GM19468 (cell line): ENCODE measurements around the gene THAP7.

Source experiments
- ATAC-seq: cut with Tn5 transposase; IDR thresholded peaks from one replicate; pipeline ENCODE4 v1.9.1; 2021; ENCODE audit warnings: mild to moderate bottlenecking, moderate library complexity, moderate number of reproducible peaks; ENCODE audit not compliant: unreplicated experiment; ENCODE audit errors: extremely low read depth

The THAP7 gene

DNA sequence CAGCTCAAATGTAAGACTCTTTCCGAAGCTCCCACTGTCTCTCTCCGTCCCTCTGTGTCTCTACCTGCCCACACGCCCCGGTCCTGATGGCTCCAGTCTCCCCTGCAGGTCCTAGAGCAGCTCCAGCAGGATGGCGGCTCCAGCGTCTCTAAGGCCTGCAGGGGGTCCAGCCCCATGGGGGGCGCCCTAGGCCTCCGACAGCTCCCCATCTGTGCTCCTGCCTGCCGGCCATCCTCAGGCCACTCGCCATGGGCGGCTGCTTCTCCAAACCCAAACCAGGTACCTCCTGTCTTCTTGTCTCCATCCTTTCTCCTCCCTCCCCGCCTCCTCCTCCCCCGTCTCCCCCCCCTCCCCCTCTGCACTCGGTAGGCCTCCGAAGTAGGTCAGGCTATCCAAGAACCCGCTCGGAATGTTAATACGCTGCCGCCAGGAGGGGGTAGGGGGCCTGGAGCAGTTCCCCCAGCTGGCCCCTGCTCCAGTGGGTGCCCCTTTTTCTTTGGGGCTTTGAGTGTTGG is 34.2 kb downstream of the THAP7 start:
- ATAC-seq = no peak

DNA sequence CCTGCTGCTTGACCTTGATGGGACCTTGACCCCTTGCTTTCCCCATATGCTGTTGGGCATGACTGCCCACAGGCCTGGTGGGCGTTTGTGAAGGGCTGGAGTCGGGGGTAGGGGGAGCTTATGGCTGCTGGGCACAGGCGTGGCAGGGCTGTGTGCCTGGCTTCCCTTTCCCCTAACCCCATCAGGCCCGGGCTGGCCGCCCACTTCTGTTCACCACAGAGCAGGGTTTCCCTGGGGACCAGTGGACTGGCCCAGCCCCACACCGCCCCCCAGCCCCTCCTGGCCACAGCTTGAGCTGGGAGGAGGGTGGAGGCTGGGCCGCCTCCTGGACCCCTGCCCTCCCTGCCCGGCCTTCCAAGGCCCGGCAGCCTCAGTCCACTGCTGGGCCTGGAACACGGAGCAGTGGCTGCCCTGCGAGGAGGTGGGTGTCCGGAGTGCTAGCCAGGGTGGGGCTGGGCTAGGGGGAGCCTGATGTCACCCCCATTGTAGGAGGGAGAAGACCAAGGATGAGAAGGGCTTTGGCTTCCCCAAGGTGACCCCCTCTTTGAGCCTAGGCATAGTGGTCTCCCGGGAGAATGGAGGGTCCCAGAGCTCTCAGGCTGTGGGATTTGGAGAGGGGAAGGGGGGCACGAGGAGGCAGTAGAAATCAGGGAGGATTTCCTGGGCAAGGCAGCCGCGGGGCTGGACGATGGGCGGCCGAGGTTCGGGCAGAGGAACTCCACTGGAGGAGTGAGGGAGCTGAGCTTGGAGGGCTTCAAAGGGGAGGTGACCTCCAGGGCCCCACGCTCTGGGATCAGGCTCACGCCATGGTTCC is 34.8 kb downstream of the THAP7 start, which contains the start of gene AIFM3:
Gene AIFM3 (plus strand): TSS at position 373 of the 814 bp plus-strand sequence. CDS start 690 bp downstream, outside the sequence.
- ATAC-seq = no peak

DNA sequence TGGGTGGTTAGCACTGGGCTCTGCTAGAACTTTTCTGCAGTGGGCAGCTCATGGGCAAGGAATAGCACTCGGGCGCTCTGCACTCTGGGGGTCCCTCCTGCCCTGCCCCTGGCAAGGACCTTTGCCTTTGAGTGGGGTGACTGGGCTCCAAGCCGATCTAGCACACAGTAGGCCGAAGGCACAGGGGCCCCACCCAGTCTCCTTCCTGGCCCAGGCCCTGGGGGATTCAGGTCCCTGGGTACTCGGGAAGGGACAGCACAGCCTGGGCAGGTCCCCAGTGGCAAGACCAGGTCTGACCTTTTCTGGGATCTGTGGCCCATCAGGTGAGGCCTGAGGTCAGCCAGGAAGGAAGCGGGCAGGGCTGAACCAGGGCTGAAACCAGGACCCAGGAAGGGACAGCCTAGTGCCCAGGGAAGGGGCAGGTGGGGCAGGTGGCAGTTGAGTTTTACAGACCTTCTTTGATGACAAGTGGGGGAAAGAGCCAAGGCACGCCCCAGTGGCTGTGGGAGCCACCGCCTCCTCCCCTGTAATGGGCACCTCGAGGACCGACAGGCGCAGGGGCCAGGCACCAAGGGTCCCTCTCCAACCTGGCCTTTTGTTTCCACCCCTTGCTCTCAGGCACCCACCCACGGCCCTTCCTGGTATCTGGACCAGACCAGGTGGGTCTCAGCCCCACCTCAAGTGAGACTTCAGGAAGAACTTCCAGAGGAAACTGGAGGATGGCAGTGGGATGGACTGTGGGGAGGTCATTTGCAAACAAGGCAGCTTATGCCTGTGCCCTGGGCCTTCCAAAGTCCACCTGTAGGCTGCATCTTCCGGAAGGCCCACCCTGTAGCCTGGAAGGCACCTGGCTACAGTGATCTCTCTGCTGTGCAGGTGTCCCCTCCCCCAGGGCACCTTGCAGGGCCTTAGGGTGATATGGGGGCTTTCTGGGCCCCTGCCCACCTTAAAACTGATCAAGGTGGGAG is 35.7 kb downstream of the THAP7 start:
- no peak for ATAC-seq

DNA sequence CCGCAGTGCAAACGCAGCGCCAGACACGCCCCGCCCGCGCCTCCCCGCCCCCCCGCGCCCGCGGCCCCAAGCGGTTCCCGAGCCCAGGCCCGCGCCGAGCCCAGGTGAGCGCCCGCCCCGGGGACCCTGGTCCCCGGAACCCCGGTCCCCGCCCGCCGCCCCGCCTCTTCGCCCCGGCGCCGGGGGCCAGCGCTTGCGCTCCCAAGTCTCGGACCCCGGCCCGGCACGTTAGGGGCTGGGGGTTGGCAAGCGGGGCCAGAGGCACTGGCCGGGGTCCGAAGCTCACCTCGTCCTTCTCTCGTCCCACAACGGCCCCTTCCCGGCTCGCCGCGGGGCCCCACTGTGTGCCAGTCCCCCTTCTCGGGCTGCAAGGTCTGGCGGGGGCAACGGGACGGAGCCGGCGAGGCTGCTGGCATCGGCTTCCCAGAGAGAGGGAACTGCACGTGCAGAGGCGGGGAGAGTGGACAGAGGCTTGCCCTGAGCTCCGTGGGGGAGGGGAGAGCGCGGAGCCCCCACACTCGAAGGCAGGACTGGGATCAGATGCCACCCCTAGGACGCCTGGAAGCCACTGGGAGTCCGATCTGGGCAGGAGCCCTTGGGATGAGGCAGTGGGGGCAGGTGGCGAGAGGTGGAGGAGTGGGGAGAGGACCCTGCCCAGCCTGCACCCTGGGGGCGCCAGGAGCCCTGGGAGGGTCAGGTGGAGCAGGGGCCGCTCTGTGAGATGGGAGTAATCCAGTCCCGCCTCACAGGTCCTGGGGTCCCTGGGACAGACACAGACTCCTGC is 36.6 kb downstream of the THAP7 start:
- ATAC-seq = no peak

DNA sequence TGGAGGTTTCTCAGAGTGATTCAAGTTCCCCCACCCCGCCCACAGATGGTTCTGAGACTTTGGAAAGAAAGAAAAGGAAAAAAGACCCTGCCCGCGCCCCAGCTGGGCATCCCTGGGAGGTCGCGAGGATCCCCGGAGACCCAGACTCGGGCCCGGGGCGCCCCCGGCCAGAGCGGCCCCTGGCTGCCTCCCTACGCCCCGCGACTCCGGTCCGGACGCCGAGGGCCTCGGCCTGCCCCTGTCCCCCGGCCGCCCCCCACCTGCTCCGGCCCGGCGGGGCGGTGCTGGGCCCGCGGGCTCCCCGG is 37.2 kb downstream of the THAP7 start:
- no peak for ATAC-seq

DNA sequence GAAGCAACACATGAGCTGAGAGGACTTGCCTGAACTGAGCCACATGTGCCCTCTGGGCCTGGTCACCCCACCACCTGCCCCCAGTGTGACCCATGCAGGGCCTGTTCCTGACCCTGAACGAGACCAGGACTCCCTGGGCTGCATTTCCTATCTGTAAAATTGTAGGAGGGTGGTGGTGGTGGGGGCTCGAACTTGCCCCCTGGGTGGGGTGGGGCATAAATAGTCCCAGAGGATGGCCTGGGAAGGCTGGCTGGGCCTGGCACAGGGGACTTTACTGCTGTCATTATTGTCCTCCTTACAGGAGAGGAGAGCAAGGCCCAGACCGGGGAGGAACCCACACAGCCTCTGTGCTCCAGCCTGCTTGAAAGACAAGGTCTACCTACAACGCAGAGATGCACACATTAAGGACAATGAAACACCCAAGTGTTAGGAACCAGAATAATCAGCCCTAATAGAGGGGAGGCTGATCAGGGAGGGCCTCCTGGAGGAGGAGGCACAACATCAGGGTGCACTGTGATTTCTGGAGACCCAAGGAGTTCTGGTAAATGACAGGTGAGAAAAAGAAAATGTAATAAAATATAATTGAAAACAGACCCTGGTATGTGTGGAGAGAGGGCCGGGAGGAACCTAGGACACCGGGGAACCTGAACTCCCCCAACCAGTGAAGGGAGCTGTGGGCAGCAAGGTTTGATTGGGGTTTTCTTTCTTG is 37.7 kb downstream of the THAP7 start:
- ATAC-seq = no peak

DNA sequence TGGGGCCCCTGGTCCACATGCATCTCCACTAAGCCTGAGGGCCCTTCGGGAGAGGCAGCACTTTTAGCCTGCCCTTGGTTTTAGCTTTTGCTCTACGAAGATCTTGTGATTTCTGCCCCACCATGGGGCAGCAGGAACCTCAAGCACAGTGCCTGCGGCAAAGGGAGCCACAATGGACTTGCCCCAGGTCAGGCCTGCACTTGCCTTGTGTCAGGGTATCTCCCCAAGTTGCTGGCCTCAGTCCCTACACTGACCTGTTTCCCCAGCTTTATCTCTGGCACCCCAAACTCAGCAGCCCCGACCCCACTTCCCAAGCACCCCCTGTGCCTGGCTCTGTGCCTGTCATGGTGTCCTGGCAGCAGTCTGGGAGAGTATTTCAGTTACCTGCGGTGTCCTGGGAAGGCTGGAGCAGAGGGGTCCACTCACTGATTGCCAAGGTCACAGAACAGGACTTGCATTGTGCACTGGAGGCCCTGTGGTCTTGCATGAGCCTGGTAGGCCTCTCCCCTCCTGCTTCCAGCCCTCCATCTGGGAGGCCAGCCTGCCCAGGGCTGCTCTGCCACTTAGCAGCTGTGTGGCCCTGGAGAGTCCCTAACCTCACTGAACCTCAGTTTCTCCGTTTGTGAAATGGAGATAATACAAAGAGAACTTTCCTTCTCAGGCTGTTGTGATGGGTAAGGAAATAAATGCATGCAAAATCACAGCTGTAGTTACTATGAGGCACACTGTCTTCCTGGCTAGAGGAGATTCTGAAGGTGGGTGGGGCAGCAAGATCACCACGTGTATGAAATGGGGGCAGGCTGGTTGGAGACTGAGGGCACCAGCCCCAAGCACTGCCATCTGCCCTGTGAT is 38.5 kb downstream of the THAP7 start:
- ATAC-seq = no peak

DNA sequence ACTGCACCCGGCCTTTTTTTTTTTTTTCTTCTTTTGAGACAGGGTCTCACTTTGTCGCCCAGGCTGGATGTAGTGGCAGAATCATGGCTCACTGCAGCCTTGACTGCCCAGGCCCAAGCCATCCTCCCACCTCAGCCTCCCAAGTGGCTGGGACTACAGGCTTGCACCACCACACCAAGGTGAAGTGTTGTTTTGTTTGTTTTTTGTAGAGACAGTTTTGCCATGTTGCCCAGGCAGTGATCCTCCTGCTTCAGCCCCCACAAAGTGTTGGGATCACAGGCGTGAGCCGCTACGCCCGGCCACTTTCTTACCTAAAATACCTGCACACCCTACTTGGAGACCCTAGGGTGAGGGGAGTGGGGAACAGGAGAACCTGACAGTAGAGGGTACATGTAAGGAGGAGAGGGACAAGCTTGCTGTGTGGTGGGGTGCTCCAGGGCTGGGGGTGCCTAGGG is 39.4 kb downstream of the THAP7 start:
- no peak for ATAC-seq

DNA sequence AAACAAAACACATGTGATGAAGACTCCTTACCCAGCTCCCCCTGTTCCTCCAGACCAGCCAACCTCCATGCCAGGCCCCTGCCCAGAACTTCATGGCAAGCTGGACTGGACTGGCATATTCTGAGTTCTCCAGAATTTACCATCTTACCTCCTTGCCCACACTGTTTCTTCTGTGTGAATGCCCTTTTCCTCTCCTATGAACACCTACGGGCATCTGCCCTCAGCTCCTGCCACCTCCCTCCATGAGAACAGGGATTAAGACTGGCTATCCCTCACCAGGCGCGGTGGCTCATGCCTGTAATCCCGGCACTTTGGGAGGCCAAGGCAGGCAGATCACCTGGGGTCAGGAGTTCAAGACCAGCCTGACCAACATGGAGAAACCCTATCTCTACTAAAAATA is 41.3 kb downstream of the THAP7 start:
- no peak for ATAC-seq

DNA sequence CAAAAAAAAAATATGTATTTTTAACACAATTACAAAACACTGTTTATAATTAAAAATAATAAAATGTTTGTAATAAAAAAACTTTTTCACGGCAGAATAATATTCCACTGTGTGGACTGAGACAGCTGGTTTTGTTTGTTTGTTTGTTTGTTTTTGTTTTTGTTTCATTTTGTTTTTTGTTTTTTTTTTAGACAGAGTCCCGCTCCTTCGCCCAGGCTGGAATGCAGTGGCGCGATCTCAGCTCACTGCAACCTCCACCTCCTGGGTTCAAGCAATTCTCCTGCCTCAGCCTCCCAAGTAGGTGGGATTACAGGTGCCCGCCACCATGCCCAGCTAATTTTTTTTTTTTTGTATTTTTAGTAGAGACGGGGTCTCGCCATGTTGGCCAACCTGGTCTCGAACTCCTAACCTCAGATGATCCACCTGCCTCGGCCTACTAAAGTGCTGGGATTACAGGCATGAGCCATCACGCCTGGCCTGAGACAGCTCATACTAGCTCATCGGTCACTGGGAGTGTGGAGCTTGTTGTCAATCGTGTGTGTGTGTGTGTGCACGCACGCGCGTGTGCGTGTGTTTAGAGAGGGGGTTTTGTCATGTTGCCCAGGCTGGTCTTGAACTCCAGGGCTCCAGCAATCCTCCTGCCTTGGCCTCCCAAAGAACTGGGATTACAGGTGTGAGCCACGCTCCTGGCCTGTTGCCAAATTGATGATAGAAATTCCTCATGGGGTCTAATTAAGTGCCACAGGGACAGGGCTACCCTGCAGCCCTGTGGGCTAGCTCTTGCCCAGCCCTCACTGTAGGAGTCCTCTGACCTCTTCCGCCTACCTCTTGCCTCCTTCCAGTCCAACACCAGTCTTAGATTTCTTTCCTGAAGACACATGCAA is 42.1 kb downstream of the THAP7 start:
- no peak for ATAC-seq

DNA sequence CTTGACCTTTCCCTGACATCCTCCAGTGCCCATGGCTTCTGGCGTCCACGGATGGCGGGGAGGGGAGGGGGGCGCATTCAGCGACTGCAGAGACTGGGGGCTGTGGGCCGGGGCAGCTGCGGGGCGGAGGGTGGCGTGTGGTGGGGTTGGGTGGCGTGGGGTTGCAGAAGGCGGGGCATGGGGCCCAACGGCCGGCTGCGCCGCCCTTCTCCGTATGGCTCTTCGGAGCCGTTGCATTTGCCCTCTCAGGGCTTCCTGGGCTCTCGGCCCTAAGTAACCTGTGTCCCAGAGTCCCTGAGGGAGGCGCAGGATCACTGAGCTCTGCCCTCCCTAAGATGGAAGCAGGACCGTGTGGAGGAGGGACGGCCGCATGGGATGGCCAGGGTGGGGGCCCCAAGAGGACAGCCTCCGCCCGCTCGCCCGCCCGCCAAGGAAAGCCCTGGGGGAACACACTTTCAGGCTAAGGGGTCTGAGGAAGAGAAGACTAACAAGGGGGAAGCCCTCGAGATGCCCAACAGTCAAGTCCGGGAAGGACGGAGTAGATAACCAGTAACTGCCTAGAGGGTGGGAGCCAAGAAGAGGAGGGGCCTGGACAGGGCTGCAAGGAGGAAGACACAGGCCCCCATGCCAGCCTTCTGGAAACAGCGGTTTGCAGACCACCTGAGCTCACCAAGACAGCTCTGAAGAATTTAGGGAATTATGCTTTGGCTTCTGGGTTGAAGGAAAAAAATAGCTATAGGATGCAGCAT is 44.1 kb downstream of the THAP7 start:
- ATAC-seq = no peak

DNA sequence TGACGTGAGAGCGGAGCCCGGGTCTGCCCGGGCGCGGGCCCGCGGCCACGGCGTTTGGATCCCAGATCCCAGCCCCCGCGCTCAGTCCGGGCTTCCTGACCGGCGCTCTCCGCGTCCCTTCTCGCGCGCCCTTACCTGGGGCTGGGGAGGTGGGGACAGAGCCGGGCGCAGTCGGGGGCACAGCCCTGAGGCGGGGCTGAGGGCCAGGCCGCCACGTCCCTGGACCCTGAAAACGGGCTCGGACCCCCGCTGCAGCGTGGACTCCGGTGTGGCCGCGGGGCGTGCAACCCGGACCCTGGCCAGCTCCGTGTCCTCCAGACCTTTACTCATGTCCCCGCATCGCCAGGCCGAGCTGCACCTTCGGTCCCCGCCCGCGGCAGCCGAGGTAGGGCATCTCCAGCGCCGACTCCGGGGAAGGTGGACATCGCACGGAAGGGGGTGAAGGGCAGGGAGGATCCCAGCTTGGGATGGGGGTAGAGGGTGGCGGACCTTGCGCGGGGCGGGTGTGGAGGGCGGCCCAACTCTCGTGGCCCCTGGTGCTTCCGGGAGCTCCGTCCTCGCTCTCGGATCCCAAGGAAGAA is 44.7 kb downstream of the THAP7 start:
- ATAC-seq = no peak

DNA sequence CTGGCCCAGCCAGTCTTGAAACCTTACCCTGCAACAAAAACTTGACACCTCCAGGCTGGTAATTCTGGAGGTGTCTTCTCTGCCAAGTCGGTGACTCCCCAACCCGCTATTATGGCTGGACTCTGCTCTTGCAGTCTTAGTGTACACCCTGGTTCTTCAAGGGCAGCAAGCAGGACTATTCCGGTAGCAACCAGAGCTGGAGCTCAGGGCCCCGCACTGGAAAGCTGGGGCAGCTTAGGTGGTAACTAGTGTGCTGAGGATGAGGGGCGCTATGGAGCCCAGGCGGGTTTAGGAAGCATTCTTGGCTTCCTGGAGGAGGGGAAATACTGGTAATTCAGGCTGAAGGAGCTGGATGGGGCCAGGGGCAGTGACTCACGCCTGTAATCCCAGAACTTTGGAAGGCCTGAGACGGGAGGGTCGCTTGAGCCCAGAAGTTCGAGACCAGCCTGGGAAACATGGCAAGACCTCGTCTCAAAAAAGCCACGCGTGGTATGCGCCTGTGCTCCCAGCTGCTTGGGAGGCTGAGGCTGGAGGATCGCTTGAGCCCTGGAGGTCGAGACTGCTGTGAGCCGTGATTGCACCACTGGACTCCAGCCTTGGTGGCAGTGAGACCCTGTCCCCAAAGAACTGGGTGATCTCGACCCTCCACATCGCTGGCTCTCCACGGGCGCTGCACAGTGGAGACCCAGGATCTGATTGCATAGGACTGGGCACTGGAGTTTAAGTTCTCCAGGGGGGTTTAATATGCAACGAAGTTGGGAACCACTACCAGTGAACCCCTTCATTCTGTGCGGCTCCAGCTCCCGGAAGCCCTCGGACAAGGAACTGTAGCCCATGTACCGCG is 45.4 kb downstream of the THAP7 start:
- ATAC-seq = no peak

DNA sequence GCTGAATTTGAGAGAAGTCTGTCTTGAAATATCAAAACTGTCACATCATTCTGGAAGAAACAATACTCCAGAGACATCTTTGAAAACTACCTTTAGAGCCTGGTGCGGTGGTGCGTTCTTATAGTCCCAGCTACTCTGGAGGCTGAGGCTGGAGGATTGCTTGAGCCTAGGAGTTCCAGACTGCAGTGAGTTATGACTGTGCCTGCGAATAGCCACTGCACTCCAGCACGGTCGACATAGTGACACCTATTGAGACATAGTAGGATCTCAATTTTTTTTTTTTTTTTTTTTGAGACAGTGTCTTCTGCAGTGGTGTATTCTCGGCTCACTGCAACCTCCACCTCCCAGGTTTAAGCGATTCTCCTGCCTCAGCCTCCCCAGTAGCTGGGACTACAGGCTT is 46.4 kb downstream of the THAP7 start:
- no peak for ATAC-seq

DNA sequence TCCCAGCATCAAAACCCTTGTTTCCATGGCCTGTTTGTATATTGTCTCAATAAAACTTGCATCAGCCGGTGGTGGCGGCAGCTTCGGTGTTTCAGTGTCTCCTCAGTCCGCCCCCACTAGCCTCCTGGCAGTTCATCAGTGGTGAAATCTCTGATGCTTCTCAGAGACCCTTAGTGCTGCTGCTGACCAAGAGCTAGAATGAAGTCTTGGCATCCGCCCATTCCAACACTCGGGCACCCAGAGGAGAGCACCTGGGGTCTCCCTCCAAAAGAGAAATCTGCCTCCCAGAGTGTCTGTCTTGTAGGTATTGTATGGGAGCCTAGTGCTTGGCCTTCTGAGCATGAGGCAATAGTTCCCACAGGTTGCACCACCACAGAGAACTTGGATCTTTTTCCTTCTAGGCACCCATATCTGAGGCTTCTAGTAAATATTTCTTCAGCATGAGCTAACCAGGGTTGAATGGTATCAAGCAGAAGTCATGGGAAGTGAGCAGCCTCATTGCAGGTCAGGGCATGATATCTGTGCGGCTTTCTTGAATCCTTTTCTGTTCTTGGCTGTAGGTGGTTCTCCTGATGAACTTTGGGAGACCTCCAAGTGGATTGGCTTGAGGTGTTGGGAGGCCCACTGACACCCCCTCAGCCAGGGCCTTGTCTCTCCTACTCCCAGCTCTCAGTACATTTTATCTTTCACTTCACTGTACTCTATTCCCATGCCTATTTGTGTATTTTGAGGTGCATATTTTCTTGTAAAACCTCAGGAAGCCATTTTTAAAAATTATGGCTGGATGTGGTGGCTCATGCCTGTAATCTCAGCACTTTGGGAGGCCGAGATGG is 48.0 kb downstream of the THAP7 start:
- no peak for ATAC-seq
